H1 (cell line): Measurements from ENCODE around the gene LSM4. TPM values are rescaled to one million over a fixed set of nuclear protein-coding genes. Genes with fewer than 3 reads are reported as not detected.

Experiments used
- CTCF ChIA-PET: fragments of 300-600 bp; sonication (Branson Sonifier 250); formaldehyde crosslinking; loops from one replicate; lab custom pipeline; 2021; ENCODE audit not compliant: partially characterized antibody; lab: Charles Lee
- POLR2A ChIA-PET: fragments of 300-600 bp; sonication (Branson Sonifier 250); formaldehyde crosslinking; loops from one replicate; lab custom pipeline; 2021; ENCODE audit warnings: inconsistent platforms; ENCODE audit not compliant: partially characterized antibody; lab: Charles Lee
- DNase-seq, 2 experiments: peaks; one replicate each; pipeline versions ENCODE4 v3.0.0 to v3.0.0-alpha.2; 2010 to 2022; ENCODE audit warnings: low spot score in 2 of 2, low read depth in 1 of 2, mixed read lengths in 1 of 2
- FAIRE-seq: peaks from 2 replicates; lab custom pipeline; 2011; peaks lifted over from hg19 to GRCh38; lab: Jason Lieb, UNC
- H2AFZ ChIP-seq: 2 replicates; pipeline ENCODE4 v1.8.1; 2012; ENCODE audit warnings: low read length, inconsistent platforms
- H2AK5ac ChIP-seq: 2 replicates; pipeline ENCODE4 v1.6.1; 2013; ENCODE audit warnings: low read depth, low read length
- H2BK120ac ChIP-seq: replicated peaks from 2 replicates; pipeline ENCODE3; 2013; ENCODE audit warnings: low read depth, low read length, inconsistent platforms
- H2BK12ac ChIP-seq: 2 replicates; pipeline ENCODE4 v1.6.1; 2013; ENCODE audit warnings: low read depth, low read length
- H2BK15ac ChIP-seq: 2 replicates; pipeline ENCODE4 v1.6.1; 2013; ENCODE audit warnings: low read length
- H2BK20ac ChIP-seq: 2 replicates; pipeline ENCODE4 v1.6.1; 2013; ENCODE audit warnings: low read length
- H2BK5ac ChIP-seq: 2 replicates; pipeline ENCODE4 v1.6.1; 2013; ENCODE audit warnings: low read depth, low read length
- H3K14ac ChIP-seq: 2 replicates; pipeline ENCODE4 v1.6.1; 2013; ENCODE audit warnings: inconsistent platforms; ENCODE audit not compliant: insufficient read length
- H3K18ac ChIP-seq: 2 replicates; pipeline ENCODE4 v1.6.1; 2013; ENCODE audit warnings: low read length; ENCODE audit errors: extremely low read depth
- H3K23ac ChIP-seq: 2 replicates; pipeline ENCODE4 v1.6.1; 2013; ENCODE audit warnings: inconsistent platforms; ENCODE audit not compliant: insufficient read length
- H3K23me2 ChIP-seq: 2 replicates; pipeline ENCODE4 v1.6.1; 2013; ENCODE audit warnings: low read depth, low read length
- H3K27ac ChIP-seq: 2 replicates; pipeline ENCODE4 v1.6.1; 2011; ENCODE audit warnings: low read depth, low read length, inconsistent platforms
- H3K27me3 ChIP-seq, 4 experiments: replicated peaks in 1 of 4; 1 replicate in 1 of 4; 2 replicates in 3 of 4; pipeline versions ENCODE4 v1.6.1 to v1.8.1; 2011 to 2013; ENCODE audit warnings: low read length in 3 of 4, mild to moderate bottlenecking in 3 of 4, inconsistent platforms in 2 of 4, mixed read lengths in 2 of 4, moderate library complexity in 1 of 4; ENCODE audit not compliant: control insufficient read depth in 3 of 4, insufficient read depth in 3 of 4; ENCODE audit errors: extremely low read depth in 1 of 4
- H3K36me3 ChIP-seq, 4 experiments: 2 replicates each; pipeline versions ENCODE4 v1.6.1 to v1.8.1; 2011 to 2013; ENCODE audit warnings: mild to moderate bottlenecking in 4 of 4, low read length in 3 of 4, moderate library complexity in 2 of 4, control low read depth in 1 of 4, inconsistent platforms in 1 of 4; ENCODE audit not compliant: insufficient read depth in 4 of 4, control insufficient read depth in 2 of 4
- H3K4ac ChIP-seq: replicated peaks from 2 replicates; pipeline ENCODE3; 2013; ENCODE audit warnings: low read length, low read depth, mixed read lengths, inconsistent platforms; ENCODE audit not compliant: insufficient read length
- H3K4me1 ChIP-seq, 4 experiments: replicated peaks in 1 of 4; 1 replicate in 1 of 4; 2 replicates in 3 of 4; pipeline versions ENCODE4 v1.6.1 to v1.8.1; 2011 to 2013; ENCODE audit warnings: low read length in 3 of 4, inconsistent platforms in 2 of 4, mixed read lengths in 1 of 4; ENCODE audit not compliant: insufficient read depth in 4 of 4, control insufficient read depth in 3 of 4
- H3K4me2 ChIP-seq, 2 experiments: 2 replicates each; pipeline versions ENCODE4 v1.6.1 to v1.8.1; 2011 to 2013; ENCODE audit warnings: low read depth in 2 of 2, low read length in 2 of 2, control low read depth in 1 of 2, inconsistent platforms in 1 of 2, mild to moderate bottlenecking in 1 of 2; ENCODE audit not compliant: insufficient read depth in 1 of 2
- H3K4me3 ChIP-seq, 4 experiments: fragments of 200-600, 300-600 bp in 1 of 4; sonication (generic), shearing (Covaris generic), sonication (Bioruptor Twin) in 1 of 4; 2 replicates each; pipeline versions ENCODE4 v1.5.1 to v1.8.1; 2011 to 2016; ENCODE audit warnings: low read length in 4 of 4, low read depth in 3 of 4, control low read depth in 2 of 4, inconsistent platforms in 2 of 4, mild to moderate bottlenecking in 2 of 4, mixed read lengths in 1 of 4, moderate library complexity in 1 of 4; ENCODE audit not compliant: insufficient read depth in 2 of 4; ENCODE audit errors: extremely low read depth in 1 of 4
- H3K56ac ChIP-seq: replicated peaks from 2 replicates; pipeline ENCODE3; 2013; ENCODE audit warnings: low read depth, mild to moderate bottlenecking, mixed read lengths, low read length, inconsistent platforms; ENCODE audit not compliant: insufficient read length
- H3K79me1 ChIP-seq: 2 replicates; pipeline ENCODE4 v1.6.1; 2013; ENCODE audit warnings: low read depth, low read length, control low read depth
- H3K79me2 ChIP-seq, 2 experiments: 2 replicates each; pipeline versions ENCODE4 v1.6.1 to v1.8.1; 2012 to 2013; ENCODE audit warnings: low read length in 2 of 2, mild to moderate bottlenecking in 2 of 2, inconsistent platforms in 1 of 2; ENCODE audit not compliant: insufficient read depth in 2 of 2, control insufficient read depth in 1 of 2
- H3K9ac ChIP-seq, 4 experiments: replicated peaks in 1 of 4; 1 replicate in 1 of 4; 2 replicates in 3 of 4; pipeline versions ENCODE4 v1.6.1 to v1.8.1; 2011 to 2013; ENCODE audit warnings: low read depth in 3 of 4, low read length in 3 of 4, control low read depth in 2 of 4, mild to moderate bottlenecking in 2 of 4, moderate library complexity in 2 of 4, inconsistent platforms in 1 of 4; ENCODE audit errors: extremely low read depth in 1 of 4
- H3K9me3 ChIP-seq, 2 experiments: 2 replicates each; pipeline versions ENCODE4 v1.6.1 to v1.8.1; 2012 to 2013; ENCODE audit warnings: mild to moderate bottlenecking in 2 of 2, moderate library complexity in 2 of 2, control low read depth in 1 of 2, inconsistent platforms in 1 of 2, low read depth in 1 of 2, low read length in 1 of 2, mixed read lengths in 1 of 2; ENCODE audit not compliant: insufficient read depth in 2 of 2
- H4K20me1 ChIP-seq, 2 experiments: replicated peaks in 1 of 2; 2 replicates each; pipeline versions ENCODE3 to v1.8.1; 2011 to 2013; ENCODE audit warnings: inconsistent platforms in 2 of 2, low read length in 2 of 2, mild to moderate bottlenecking in 1 of 2; ENCODE audit not compliant: insufficient read depth in 2 of 2, control insufficient read depth in 1 of 2
- H4K5ac ChIP-seq: 2 replicates; pipeline ENCODE4 v1.6.1; 2013; ENCODE audit warnings: low read length, low read depth, mixed read lengths, inconsistent platforms; ENCODE audit not compliant: insufficient read length
- H4K8ac ChIP-seq: 2 replicates; pipeline ENCODE4 v1.8.0; 2013; ENCODE audit warnings: mild to moderate bottlenecking, moderate library complexity, low read length, inconsistent platforms; ENCODE audit not compliant: insufficient read depth; ENCODE audit errors: extremely low read depth
- H4K91ac ChIP-seq: replicated peaks from 2 replicates; pipeline ENCODE3; 2013; ENCODE audit warnings: low read length, mixed read lengths, inconsistent platforms; ENCODE audit not compliant: insufficient read length
- BCL11A ChIP-seq, 2 experiments: IDR thresholded peaks; one replicate each; pipeline ENCODE4 v1.6.1; 2011; ENCODE audit warnings: low read depth in 2 of 2, low read length in 2 of 2, mild to moderate bottlenecking in 2 of 2
- CHD1 ChIP-seq: IDR thresholded peaks from 2 replicates; pipeline ENCODE4 v1.6.1; 2012; ENCODE audit warnings: low read depth, low read length, improper control_type of control experiment
- CHD2 ChIP-seq: IDR thresholded peaks from 2 replicates; pipeline ENCODE4 v1.6.1; 2012; ENCODE audit warnings: low read length, improper control_type of control experiment
- HDAC6 ChIP-seq: IDR thresholded peaks from one replicate; pipeline ENCODE4 v1.7.1; 2012; ENCODE audit warnings: low read depth, mild to moderate bottlenecking, inconsistent platforms, low read length, moderate library complexity
- KDM5A ChIP-seq: fragments of 200-600 bp; IDR thresholded peaks from 2 replicates; pipeline ENCODE4 v1.7.1; 2012; ENCODE audit warnings: mild to moderate bottlenecking, low read length, inconsistent platforms, mixed read lengths
- NRF1 ChIP-seq: IDR thresholded peaks from 2 replicates; pipeline ENCODE4 v1.6.1; 2011; ENCODE audit warnings: mild to moderate bottlenecking, low read depth, low read length, improper control_type of control experiment
- RNF2 ChIP-seq: fragments of 200-900, 300-1000 bp; sonication (generic); IDR thresholded peaks from 2 replicates; pipeline ENCODE4 v1.7.1; 2016; ENCODE audit warnings: borderline replicate concordance, low read depth, mild to moderate bottlenecking, antibody characterized with exemption, low read length; ENCODE audit not compliant: poor library complexity, severe bottlenecking; ENCODE audit errors: missing control alignments
- SIX5 ChIP-seq: IDR thresholded peaks from 2 replicates; pipeline ENCODE4 v1.6.1; 2011; ENCODE audit warnings: mild to moderate bottlenecking, low read depth, low read length
- SRF ChIP-seq: IDR thresholded peaks from 2 replicates; pipeline ENCODE4 v1.6.1; 2011; ENCODE audit warnings: mild to moderate bottlenecking, low read depth, low read length, moderate library complexity
- TAF1 ChIP-seq: IDR thresholded peaks from 2 replicates; pipeline ENCODE4 v1.6.1; 2011; ENCODE audit warnings: mild to moderate bottlenecking, low read depth, low read length
- TBP ChIP-seq: IDR thresholded peaks from 2 replicates; pipeline ENCODE4 v1.6.1; 2011; ENCODE audit warnings: low read depth, low read length, improper control_type of control experiment
- WGBS, 2 experiments: shearing (Covaris generic) in 1 of 2; methylation state at CpG; one replicate each; pipeline versions ENCODE4 v1.1.6 to v1.1.7; 2013 to 2015; ENCODE audit warnings: low lambda C conversion rate in 2 of 2, mixed read lengths in 2 of 2, inconsistent platforms in 1 of 2, low coverage in 1 of 2, missing lambda C conversion rate in 1 of 2; ENCODE audit not compliant: insufficient replicate concordance in 2 of 2, insufficient coverage in 1 of 2, insufficient read length in 1 of 2; ENCODE audit errors: extremely low coverage in 1 of 2, missing lambda C conversion rate in 1 of 2; 5-methylcytosine and 5-hydroxymethylcytosine counted together
- polyA plus RNA-seq, 7 experiments: library from polyadenylated mRNA; depleted of rRNA in 3 of 7; stranded (reverse) in 5 of 7; unstranded in 2 of 7; fragments of >200 nt in 5 of 7; fragments of 200-250 nt in 2 of 7; gene quantifications; 1 replicate in 5 of 7; 2 replicates in 1 of 7; 4 replicates in 1 of 7; pipeline versions ENCODE4 v1.2.1 to v1.2.3, GENCODE V29; 2011 to 2013; ENCODE audit warnings: missing spikeins in 2 of 7, mixed read lengths in 2 of 7
- total RNA-seq: library from RNA; stranded (reverse); fragmentation: NEBNext Ultra II Directional; extraction: Animal tissue kit (Norgen Biotek cat#: 25700); gene quantifications from 2 replicates; pipeline ENCODE4 v1.2.1, GENCODE V29; 2021
- TF ChIP-seq, protein P1 (sequence below): IDR thresholded peaks from 2 replicates; pipeline ENCODE4 v1.6.1; 2011; ENCODE audit warnings: low read depth, mild to moderate bottlenecking, low read length; ENCODE audit not compliant: insufficient read depth

The LSM4 gene
- total and polyA plus RNA-seq, 2 of the 8 experiments (the other 6 are each of a cell fraction or from before 2014, with no cell fraction given), result 302 to 319 TPM

DNA sequence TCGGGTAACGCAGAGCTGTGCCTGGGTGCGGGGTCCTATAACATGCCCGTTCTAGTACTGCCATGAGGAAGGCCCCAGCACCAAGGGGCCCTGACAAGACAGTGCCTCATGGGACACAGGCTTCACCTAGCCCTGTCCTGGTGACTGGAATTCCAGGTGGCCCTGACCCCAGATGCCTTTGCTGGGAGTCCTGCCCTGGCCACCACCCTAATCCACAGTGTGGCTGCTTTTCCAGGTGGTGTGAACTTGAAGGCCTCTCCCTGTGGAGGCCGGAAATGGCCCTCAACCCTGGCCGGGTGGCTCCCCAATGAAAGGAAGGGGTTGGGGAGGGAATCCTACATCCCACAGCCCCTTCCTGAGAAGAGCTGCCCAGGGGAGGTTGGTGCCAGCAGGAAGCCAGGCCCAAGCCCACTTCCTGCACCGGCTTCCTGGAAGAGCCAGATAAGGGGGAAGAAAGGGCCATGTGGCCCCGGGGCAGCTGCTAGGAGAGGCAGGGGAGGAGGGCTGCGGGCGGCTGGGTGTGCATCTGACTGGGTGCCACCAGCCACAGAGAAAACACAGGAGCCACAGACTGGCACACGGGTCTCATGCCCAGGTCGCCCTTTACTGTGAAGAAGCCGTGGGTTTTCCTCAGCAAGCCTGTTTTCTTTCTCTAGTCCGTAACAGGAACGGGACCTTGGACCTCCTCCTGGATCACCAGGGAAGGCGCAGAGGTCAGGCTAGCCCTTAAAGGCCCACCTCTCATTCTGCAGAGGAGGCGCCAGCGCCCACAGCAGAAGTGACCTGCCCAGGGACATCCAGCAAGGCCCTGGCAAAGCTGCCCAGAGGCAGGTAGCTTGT is 4.7 kb downstream of the LSM4 start:
- Histone ChIP-seq H3K4me2 (no peak overlapping the region), H3K23ac (no peak overlapping the region), H3K4me3 (no peak overlapping the region), H3K23me2 (no peaks in the 10 kb centered on the region), H4K8ac (no peak overlapping the region), H2BK20ac (no peak overlapping the region), H3K56ac (no peak overlapping the region), H3K36me3 (peaks cover 2 to 32% (median 9%) of the 10 kb centered on the region in 4 experiments; a peak in 5 of 8 replicates), H2BK15ac (no peak overlapping the region), H3K27ac (no peak overlapping the region), H2BK120ac (no peak overlapping the region), H4K5ac (no peak overlapping the region), H2BK5ac (peak overlapping the region; percentile 39; the same call in 1 of the 2 replicates), H3K27me3 (no peaks in the 10 kb centered on the region), H2AK5ac (no peak overlapping the region), H2AFZ (no peak overlapping the region), H3K79me1 (peaks cover 18% of the 10 kb centered on the region), H3K4me1 (peaks cover 2 to 7% (median 4%) of the 10 kb centered on the region in 4 experiments), H3K9ac (no peak overlapping the region; a peak in 1 of 7 replicates), H3K14ac (no peak overlapping the region), H3K9me3 (no peaks in the 10 kb centered on the region), H4K20me1 (peaks cover 6 to 22% of the 10 kb centered on the region in 2 experiments), H3K18ac (no peak overlapping the region), H3K79me2 (peaks cover 20 to 48% of the 10 kb centered on the region in 2 experiments), H2BK12ac (no peak overlapping the region), H3K4ac (no peak overlapping the region), H4K91ac (no peak overlapping the region)
- POLR2A ChIA-PET, result interaction anchor here (1.0 to 13.8 kb wide), 6 partner anchors 13 to 85 kb away, joined by 3 to 200 read pairs (median 6); partner anchors contain the start of gene JUND
- DNase-seq, result no peak
- FAIRE-seq, result no peak
- CTCF ChIA-PET, result interaction anchor here (1.0 to 13.7 kb wide), 6 partner anchors 10 to 65 kb away, joined by 4 to 242 read pairs (median 16); partner anchors contain the start of genes IQCN and JUND
- 88% methylated on average over 18 of the region's 18 CpGs; no CpG with 5 or more reads in 1 of the 2 experiments for WGBS, 2 experiments
- no peak for TF ChIP-seq BCL11A (IDR thresholded peaks at IDR 0.05; ENCODE audit: low read depth in 2 of 2, low read length in 2 of 2)
- no peak for TF ChIP-seq RNF2
- TF ChIP-seq, protein P1, sequence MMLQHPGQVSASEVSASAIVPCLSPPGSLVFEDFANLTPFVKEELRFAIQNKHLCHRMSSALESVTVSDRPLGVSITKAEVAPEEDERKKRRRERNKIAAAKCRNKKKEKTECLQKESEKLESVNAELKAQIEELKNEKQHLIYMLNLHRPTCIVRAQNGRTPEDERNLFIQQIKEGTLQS, result no peak
- no peak for TF ChIP-seq NRF1
- TF ChIP-seq HDAC6, result no peak
- no peak for TF ChIP-seq TBP
- no peak for TF ChIP-seq SIX5
- TF ChIP-seq KDM5A, result no peak
- no peak for TF ChIP-seq CHD2
- no peak for TF ChIP-seq CHD1
- no peak for TF ChIP-seq TAF1
- no peak for TF ChIP-seq SRF
